Stimulated activated CD8-positive, alpha-beta memory T cell treated with anti-CD3 and anti-CD28 coated beads, Interleukin-15, amount 100 ng/mL, for 1 hour (primary cell): Measurements from ENCODE around the gene MYH10.

Experiments
- DNase-seq: peaks from one replicate; pipeline ENCODE4 v3.0.0-alpha.2; 2020; ENCODE audit warnings: low read depth

The MYH10 gene

GRCh38 chr17:8609910-8610309, 20.6 kb downstream of the MYH10 start:
- DNase-seq: no peak

GRCh38 chr17:8608001-8608400, 22.5 kb downstream of the MYH10 start:
- DNase-seq: no peak

DNA sequence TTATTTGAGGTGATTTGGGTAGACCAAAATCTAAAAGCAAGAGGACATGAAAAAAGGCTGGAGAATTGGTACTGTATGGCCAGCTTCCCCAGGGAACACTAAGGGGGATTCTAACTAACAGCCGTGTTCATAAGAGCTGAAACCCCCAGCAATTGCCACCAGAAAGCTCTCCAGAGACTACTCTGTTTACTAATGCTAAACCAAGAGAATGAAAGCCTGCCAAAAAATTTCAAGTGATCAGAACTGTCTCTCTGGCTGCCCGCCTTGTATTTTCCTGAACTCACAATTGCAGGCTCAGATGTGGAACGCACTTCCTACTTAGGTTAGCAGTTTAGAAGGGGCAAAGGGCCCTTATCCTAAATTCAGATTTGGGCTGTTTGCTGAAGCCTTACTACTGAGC, 24.1 kb downstream of the MYH10 start:
- no peak for DNase-seq

- no peak for DNase-seq
Measured at GRCh38 chr17:8602679-8603078, 27.8 kb downstream of the MYH10 start.

DNA sequence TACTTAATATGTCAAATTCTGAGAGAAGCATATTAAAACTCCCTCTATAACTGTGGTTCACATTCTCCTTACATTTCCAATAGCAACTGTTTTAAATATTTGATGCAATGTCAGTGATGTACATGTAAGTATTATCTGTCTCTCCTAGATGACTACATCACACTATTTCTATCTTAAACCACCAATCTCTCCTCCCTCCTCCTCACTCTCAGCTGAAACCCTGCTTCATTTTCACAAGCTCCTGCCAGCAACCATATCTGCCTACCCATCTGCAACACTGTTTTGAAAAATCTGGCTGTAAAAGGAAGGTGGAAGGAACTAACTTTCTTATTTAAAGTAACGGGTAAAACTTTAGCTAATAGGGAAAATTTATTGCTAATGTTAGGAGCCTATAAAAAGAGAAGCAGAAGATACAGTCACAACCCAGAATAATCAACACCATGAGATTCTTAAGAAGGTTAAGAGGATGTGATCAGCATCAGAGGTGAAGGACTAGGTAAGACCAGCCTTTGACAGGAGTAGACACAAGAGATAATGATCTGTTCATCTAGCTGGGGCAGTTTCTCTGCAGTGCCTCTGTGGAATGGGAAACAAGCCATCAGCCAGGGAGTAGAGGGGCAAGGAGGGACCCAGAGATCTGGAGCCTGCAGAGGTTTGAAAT, 31.0 kb downstream of the MYH10 start:
- no peak for DNase-seq

GRCh38 chr17:8598913-8599312, 31.6 kb downstream of the MYH10 start:
- no peak for DNase-seq

DNA sequence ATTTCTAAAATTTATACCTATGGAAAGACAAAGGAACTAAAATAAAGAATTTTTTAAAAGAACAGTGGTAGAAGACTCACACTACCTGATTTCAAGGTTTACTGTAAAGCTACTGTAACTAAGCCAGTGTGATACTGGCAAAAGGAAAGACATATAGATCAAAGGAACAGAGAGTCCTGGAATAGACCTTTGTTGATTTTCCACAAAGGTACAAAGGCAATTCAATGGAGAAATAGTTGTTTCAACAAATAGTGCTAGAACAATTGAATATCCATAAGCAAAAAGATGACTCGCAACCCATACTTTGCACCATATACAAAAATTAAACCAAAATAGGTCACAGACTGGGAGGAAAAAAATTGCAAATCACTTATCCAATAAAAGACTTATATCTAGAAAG, 36.7 kb downstream of the MYH10 start:
- DNase-seq: no peak

GRCh38 chr17:8593276-8593675, 37.2 kb downstream of the MYH10 start:
- DNase-seq: no peak

- DNase-seq: no peak
Measured at GRCh38 chr17:8588877-8589554, 41.5 kb downstream of the MYH10 start.

DNA sequence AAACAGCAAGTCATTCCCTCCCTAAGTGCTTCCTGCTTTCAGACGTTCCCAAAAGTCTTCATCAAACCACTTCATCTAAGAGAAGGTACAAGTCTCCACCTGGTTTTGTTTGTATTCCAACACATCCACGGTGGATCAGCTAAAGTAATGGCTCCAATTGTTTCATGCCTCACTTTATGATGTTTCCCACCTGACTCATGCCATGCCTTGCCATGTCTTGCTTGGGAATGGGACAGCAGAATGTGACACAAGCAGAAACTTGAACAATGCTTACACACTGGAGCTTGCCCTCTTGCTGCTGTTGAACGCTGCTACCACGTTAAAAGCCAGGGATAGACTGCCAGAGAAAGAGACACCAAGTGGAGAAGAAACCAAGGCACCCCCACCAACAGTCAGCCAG, 43.8 kb downstream of the MYH10 start:
- no peak for DNase-seq

GRCh38 chr17:8585911-8586310, 44.6 kb downstream of the MYH10 start:
- DNase-seq: no peak

- DNase-seq: no peak
Measured at GRCh38 chr17:8583954-8584353, 46.6 kb downstream of the MYH10 start.

GRCh38 chr17:8580952-8581658, 49.4 kb downstream of the MYH10 start:
- DNase-seq: no peak

- DNase-seq: no peak
Measured at GRCh38 chr17:8577868-8578267, 52.7 kb downstream of the MYH10 start.

DNA sequence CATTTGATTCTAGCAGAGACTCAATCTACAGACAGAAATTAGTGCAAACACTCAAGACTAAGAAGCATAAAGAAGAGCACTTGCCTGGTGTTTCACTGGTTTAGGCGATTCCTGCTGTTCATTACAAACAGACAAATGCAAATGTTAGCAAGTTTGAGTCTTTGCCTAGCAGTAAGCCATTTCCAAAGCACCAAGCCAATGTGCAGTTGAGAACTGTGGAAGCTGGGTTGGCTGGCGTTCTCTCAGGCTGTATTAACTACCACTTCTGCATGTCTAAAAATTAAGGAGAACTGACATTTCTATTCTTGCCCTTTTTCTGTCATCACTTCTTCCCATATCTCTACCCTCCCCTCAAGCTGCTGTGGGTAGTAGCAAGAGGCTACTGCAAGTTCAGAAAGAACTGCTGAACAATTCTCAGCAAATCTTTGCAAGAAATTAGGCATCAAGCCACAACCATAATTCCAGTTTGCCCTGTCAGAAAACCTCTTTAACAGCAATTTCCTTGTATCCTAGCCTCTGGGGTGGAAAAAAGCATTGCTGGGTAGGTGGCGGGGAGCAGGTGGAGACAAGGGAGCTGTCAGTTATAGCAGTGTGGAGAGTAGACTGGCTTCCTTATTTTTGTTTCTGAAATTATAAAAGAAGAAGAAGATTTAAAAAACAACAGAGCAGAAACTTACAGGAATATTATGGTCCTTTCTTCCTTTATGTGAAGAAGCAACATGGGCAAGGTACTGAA, 53.8 kb downstream of the MYH10 start:
- DNase-seq: no peak

GRCh38 chr17:8574687-8575086, 55.8 kb downstream of the MYH10 start:
- DNase-seq: no peak

GRCh38 chr17:8572764-8573163, 57.8 kb downstream of the MYH10 start:
- no peak for DNase-seq

DNA sequence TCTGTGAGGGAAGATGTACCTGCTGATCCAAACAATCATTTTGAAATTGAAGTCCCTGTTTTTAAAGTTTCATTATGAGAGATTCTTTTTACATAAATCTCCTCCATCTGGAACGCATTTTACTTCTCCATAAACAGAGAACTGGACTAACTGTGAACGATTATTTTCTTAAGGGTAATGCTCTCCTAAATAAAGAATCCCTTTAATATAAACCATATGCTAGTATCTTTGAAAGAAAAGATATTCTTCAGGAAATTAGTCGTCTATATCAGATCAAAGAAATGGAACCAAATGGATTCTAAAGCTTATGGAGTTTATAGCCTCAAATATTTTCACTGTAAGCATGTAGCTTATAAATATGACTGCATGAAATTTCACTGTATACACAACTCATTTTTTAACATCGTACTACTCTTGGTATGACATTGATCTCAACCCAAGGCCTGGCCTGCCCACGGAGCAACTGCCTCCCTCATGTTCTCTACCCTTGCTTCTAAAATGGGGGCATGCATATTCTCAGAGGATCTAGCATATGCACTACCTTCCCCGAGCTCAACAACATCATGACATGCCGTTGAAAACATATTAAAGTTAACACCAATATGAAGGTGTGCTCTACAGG, 66.4 kb downstream of the MYH10 start:
- DNase-seq: no peak

GRCh38 chr17:8563024-8563776, 67.3 kb downstream of the MYH10 start:
- no peak for DNase-seq

GRCh38 chr17:8558144-8558543, 72.4 kb downstream of the MYH10 start:
- no peak for DNase-seq

DNA sequence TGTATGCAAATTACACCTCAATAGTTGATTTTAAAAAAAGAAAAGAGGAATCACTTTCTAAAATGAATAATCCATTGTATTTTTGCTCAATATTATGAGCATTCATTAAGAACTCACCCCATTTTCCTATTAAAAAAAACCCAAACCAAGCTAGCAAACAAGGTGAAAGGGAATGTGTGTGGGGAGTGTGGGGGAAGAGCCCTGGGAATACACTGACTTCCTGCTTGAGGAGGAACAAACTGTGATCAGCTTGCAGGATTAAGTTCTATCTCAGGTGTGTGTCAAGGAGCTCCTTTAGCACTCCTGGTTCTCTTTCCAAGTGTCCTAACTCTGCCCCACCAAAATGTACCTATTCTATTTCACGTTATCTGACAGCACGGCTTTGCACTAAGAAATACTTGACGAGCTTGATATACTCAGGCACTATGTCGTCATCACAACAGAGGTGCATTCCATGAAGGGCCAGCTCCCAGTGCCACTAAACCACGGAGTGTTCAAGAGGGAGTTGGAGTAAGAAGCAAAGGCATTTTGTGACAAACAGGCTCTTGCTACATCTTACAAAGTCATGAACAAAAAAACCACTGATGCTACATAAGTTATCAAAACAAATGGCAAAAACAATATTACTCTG, 73.2 kb downstream of the MYH10 start:
- DNase-seq: no peak
